Lower leg skin (tissue), 3 donors: ENCODE data around the gene ABLIM1.

ENCODE experiments used
- CTCF ChIP-seq, 3 donors: fragments of 450-650 bp; IDR thresholded peaks; one replicate each; pipeline ENCODE4 v1.5.1; 2016; ENCODE audit warnings: antibody characterized with exemption in 3 of 3, mild to moderate bottlenecking in 3 of 3, moderate library complexity in 2 of 3
- POLR2A ChIP-seq, 2 donors: fragments of 450-650 bp; IDR thresholded peaks; one replicate each; pipeline ENCODE4 v1.6.1; 2016 to 2017; ENCODE audit warnings: antibody characterized with exemption in 2 of 2, mild to moderate bottlenecking in 1 of 2, moderate library complexity in 1 of 2

- TF ChIP-seq CTCF (IDR thresholded peaks at IDR 0.05): no peak
- no peak for TF ChIP-seq POLR2A (IDR thresholded peaks at IDR 0.05)
These were observed 30.7 kb upstream of the ABLIM1 start for GRCh38 chr10:114688786-114689185.
